ENCODE results near the gene AP4B1.

Gene AP4B1

DNA sequence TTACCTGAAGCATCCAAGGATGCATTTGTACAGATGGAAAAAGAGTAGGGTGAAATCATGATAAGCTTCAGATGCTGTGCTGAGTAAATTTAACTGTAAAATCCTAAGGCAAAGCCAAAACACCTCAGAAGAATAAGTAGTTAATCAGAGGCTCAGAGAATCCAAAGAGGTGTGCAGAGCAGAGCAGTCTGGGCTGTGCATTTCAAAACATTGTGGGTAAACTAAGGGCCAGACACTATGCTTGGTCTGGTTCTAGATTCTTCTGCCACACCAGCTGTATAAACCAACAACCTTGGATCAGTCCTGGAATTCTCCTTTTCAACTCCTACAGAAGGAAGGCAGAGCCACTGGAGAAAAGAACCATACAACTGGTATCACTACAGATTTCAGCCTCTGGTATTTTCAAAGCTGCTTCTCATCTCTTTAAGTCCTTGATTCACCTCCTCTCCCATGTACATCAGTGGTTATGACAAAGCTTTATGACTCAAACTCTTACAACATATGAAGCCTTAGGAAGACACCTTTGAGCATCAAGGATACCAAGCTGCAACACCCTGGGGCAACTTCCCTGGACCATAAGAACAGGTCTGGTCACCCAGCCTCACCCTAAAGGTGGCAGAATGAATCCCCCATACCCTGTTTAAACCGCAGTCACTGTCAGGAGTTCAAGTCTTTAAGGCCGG, 12.9 kb upstream of the AP4B1 start:
- Mint-ChIP-seq H3K36me3 (ENCODE audit: low read depth) (peaks cover 7% of the 10 kb centered on the region), H3K4me3 (no peak overlapping the region), H3K9me3 (no peaks in the 10 kb centered on the region), H3K27me3 (ENCODE audit: low read depth) (peaks cover 2% of the 10 kb centered on the region), H3K27ac (no peak overlapping the region), H3K4me1 (ENCODE audit: low read depth) (peaks cover 2% of the 10 kb centered on the region)

DNA sequence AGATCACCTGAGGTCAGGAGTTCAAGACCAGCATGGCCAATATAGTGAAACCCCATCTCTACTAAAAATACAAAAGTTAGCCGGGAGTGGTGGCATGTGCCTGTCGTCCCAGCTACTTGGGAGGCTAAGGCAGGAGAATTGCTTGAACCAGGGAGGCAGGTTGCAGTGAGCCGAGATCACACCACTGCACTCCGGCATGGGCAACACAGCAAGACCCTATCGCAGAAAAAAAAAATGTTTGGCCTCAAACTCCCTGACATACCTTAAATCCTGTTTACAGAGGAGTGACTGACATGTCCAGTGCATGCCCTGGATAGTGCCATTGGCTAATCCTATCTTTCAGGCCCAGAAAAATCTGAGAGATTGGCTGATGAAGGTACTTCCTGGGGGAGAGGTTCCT, 12.4 kb upstream of the AP4B1 start:
- Mint-ChIP-seq H3K4me1 (ENCODE audit: low read depth) (peaks cover 2% of the 10 kb centered on the region), H3K4me3 (no peak overlapping the region), H3K27me3 (ENCODE audit: low read depth) (no peaks in the 10 kb centered on the region), H3K27ac (no peak overlapping the region), H3K36me3 (ENCODE audit: low read depth) (peaks cover 7% of the 10 kb centered on the region), H3K9me3 (no peaks in the 10 kb centered on the region)

DNA sequence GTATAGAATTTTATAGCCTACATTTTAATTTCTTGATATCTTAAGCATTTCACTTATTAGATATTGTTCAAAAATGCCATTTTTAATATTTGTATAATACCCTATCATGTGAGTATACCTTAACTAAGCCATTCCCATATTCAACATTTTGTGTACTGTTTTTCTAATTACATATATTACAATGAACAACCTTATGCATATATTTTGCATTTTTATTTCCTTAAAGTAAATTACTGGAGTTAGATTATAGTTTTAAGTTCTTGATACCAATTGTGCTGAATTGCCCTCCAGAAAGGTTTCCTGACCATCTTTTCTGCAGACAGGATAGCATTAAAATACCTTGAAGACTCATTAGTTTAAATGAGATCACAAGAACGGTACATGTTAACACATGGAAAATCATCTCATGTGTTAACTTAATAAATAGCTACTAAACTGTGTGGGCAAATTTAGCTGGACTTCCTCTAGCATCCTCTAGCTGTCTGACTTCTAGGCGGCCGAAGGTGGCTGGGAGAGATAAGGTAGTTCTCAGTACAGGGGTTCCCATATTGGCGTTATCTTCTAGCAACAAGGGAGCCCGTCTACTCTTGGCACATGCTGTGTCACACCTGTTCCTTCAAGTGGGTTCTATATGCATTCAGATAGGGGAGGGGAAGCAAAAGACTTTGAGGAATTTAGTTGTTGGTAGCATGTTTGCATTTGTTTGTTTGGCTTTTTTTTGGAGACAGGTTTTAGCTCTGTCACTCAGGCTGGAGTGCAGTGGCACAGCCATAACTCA, 9.5 kb upstream of the AP4B1 start:
- no peaks in the 10 kb centered on the region for H3K27me3 Mint-ChIP-seq (ENCODE audit: low read depth)
- H3K4me1 Mint-ChIP-seq (ENCODE audit: low read depth): peaks cover 8% of the 10 kb centered on the region
- H3K27ac Mint-ChIP-seq: no peak overlapping the region
- H3K9me3 Mint-ChIP-seq: no peaks in the 10 kb centered on the region
- H3K4me3 Mint-ChIP-seq: no peak overlapping the region
- peaks cover 23% of the 10 kb centered on the region for H3K36me3 Mint-ChIP-seq (ENCODE audit: low read depth)

DNA sequence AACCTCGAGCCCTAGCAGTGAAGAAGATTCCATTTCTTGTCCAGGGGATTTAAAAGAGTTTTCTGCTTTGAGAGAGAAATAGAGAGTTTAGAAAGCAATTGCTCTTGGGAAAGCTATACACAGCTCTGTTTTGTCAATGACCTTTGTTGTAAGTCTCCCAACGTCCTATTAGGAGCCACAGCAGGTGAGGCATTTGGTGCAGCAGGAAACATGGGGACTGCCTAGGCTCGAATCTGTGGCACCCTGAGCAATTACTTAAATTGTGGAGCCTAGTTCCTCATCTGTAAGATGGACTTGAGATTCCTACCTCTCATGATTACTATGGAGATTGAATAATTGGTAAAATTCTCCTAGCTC, 8.7 kb upstream of the AP4B1 start:
- Mint-ChIP-seq H3K27me3 (ENCODE audit: low read depth) (no peaks in the 10 kb centered on the region), H3K27ac (no peak overlapping the region), H3K4me3 (no peak overlapping the region), H3K4me1 (ENCODE audit: low read depth) (peaks cover 12% of the 10 kb centered on the region), H3K9me3 (no peaks in the 10 kb centered on the region), H3K36me3 (ENCODE audit: low read depth) (peaks cover 26% of the 10 kb centered on the region)

DNA sequence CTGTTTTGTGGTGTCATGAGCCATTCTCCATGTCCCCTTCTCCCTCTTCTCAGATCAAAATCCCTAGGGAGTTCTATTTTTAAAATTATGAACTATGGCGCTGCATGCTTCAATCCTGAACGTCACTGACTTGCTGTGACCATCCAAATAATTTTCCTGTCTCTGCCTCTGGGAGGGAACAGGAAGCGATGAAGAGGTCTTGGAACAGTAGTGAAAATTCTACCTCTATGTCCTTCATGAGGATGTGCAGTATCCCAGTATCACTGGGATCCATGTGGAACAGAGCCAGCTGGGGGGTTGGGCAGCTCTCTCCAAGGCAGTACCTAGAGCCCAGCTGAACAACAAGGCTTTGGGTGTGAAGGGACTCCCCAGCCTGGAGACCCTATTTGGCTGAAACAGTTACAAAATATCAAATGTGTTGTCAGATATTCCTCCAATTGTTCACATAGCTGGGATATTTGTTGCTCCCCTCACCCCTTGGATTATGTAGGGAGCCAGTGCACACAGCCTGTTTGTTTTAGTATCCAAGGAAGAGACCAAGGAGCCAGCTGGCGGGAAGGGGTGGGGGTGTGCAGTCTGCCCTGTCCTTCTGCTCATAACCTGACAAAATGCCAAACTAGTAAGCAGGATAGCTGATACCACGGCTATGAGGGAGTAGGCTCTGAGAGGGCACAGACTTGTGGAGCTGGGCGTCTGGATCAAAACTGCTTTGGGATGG, 8.2 kb upstream of the AP4B1 start:
- H3K36me3 Mint-ChIP-seq (ENCODE audit: low read depth): peaks cover 30% of the 10 kb centered on the region
- no peaks in the 10 kb centered on the region for H3K9me3 Mint-ChIP-seq
- no peak overlapping the region for H3K27ac Mint-ChIP-seq
- no peak overlapping the region for H3K4me3 Mint-ChIP-seq
- H3K27me3 Mint-ChIP-seq (ENCODE audit: low read depth): no peaks in the 10 kb centered on the region
- H3K4me1 Mint-ChIP-seq (ENCODE audit: low read depth): peaks cover 16% of the 10 kb centered on the region

DNA sequence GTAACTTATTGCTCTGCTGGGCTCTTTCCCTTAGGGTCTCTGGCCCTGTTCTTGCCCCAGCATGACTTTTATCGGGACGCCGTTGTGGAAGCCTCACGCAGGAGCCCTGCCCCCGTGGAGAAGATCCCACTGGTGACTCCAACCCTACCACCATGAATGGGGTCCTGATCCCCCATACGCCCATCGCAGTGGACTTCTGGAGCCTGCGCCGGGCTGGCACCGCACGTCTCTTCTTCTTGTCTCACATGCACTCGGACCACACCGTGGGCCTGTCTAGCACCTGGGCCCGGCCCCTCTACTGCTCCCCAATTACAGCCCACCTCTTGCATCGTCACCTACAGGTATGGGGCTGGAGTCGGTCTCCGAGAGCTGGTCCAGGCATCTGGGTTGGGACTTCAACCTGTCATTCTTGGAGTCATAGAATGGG, 849 bp upstream of the AP4B1 start:
- peak overlapping the region; percentile 93 for H3K27ac Mint-ChIP-seq
- no peaks in the 10 kb centered on the region for H3K9me3 Mint-ChIP-seq
- peak overlapping the region; percentile 89 for H3K4me3 Mint-ChIP-seq
- H3K36me3 Mint-ChIP-seq (ENCODE audit: low read depth): peaks cover 31% of the 10 kb centered on the region
- H3K27me3 Mint-ChIP-seq (ENCODE audit: low read depth): no peaks in the 10 kb centered on the region
- H3K4me1 Mint-ChIP-seq (ENCODE audit: low read depth): peaks cover 49% of the 10 kb centered on the region

DNA sequence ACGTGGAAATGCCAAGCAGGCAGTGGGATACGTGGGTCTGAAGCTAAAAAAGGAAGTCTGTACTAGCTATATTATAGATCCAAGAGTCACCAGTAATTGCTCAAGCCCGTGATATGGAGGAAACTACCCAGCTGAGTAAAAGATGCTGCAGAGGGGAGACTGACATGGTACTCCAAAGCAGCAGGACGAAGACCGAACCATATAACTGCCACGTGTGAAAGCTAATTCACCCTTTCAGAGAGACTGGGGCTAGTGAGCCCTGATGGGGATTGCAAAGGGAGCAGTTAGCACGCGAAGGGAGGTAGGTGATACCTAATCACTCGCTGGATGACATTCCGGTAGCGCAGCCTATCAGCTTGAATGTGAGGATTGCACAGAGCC, 316 bp downstream of the AP4B1 start:
- Mint-ChIP-seq H3K27me3 (ENCODE audit: low read depth) (no peaks in the 10 kb centered on the region), H3K36me3 (ENCODE audit: low read depth) (peaks cover 34% of the 10 kb centered on the region), H3K4me1 (ENCODE audit: low read depth) (peaks cover 48% of the 10 kb centered on the region), H3K4me3 (peak overlapping the region; percentile 89), H3K27ac (peak overlapping the region; percentile 93), H3K9me3 (no peaks in the 10 kb centered on the region)

DNA sequence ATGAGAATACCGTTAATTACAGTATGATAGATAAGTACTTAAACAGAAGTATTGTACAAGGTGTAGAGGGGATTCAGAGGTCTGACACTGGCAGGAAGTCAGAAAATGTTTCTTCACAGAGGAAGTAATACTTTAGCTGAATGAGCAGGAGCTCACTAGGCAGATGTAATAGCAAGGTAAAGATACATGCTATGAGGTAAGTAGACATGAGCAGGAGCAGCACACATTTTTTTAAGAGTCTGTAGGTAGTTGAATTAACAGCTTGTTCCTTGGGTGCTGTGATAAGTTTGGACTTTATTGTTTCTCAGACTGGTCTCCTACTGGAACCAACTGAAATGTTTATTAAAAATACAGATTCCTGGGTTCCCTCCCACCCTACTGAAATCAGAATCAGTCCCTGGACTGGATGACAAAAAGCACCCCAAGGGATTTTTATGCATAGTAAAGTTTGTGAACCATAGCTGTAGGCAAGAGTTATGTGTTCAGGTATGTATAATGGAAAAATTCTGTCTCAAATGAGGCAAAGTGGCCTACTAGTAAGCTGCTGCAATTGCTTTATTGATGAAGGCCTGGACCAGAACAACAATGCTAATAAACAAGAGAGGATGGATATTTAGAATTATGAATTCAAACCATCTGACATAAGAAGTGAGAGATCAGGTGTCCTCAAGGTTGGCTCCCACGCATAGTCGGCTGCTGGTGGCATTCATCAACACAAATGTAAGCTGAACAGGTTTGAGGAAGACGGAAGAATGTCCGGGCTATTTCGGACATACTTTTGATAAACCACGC, 902 bp downstream of the AP4B1 start:
- Mint-ChIP-seq H3K9me3 (no peaks in the 10 kb centered on the region), H3K27me3 (ENCODE audit: low read depth) (no peaks in the 10 kb centered on the region), H3K4me1 (ENCODE audit: low read depth) (peaks cover 48% of the 10 kb centered on the region), H3K4me3 (peak overlapping the region; percentile 89), H3K36me3 (ENCODE audit: low read depth) (peaks cover 38% of the 10 kb centered on the region), H3K27ac (peak overlapping the region; percentile 93)

DNA sequence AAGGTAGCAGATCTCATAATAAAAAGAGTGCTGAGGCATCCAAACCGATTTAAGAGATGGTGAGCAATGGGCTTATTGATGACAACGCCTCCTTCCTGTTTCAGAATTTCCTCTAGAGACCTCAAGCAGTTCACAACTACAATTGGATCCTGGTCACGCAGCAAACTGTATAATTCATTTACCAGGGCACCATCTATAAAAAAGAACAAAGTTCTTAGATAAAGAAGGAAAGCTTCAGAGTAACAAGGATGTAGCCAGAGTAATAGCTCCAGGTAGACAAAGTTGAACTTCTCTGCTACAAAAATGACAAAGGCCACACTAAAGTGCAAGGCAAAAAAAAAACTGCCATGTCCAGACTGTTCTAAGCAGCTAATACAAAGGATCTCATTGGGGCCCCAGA, 3.4 kb downstream of the AP4B1 start:
- Mint-ChIP-seq H3K36me3 (ENCODE audit: low read depth) (peaks cover 53% of the 10 kb centered on the region), H3K27me3 (ENCODE audit: low read depth) (no peaks in the 10 kb centered on the region), H3K9me3 (no peaks in the 10 kb centered on the region), H3K4me3 (no peak overlapping the region), H3K4me1 (ENCODE audit: low read depth) (peaks cover 48% of the 10 kb centered on the region), H3K27ac (peak overlapping the region; percentile 15)

DNA sequence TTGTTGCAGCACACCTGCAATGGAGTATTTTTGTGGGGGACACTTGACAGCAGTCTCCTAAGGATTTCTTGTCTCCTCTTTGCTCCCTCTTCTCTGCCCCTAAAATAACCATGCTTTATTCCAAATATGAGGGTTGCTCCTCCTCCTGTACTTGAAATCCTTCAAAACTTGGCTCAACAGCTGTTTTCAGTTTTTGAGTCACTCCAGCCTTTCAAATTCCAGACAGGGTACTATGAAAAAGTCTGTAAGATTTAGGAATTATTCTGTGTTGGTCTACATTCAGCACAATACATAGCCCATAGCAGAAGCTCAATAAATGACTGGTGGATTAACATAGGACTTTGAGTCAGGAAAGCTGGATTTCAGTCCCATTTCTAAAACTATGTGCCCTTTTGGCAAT, 5.5 kb downstream of the AP4B1 start:
- no peak overlapping the region for H3K4me3 Mint-ChIP-seq
- H3K27me3 Mint-ChIP-seq (ENCODE audit: low read depth): no peaks in the 10 kb centered on the region
- peaks cover 65% of the 10 kb centered on the region for H3K36me3 Mint-ChIP-seq (ENCODE audit: low read depth)
- H3K9me3 Mint-ChIP-seq: no peaks in the 10 kb centered on the region
- H3K27ac Mint-ChIP-seq: no peak overlapping the region
- peaks cover 45% of the 10 kb centered on the region for H3K4me1 Mint-ChIP-seq (ENCODE audit: low read depth)

DNA sequence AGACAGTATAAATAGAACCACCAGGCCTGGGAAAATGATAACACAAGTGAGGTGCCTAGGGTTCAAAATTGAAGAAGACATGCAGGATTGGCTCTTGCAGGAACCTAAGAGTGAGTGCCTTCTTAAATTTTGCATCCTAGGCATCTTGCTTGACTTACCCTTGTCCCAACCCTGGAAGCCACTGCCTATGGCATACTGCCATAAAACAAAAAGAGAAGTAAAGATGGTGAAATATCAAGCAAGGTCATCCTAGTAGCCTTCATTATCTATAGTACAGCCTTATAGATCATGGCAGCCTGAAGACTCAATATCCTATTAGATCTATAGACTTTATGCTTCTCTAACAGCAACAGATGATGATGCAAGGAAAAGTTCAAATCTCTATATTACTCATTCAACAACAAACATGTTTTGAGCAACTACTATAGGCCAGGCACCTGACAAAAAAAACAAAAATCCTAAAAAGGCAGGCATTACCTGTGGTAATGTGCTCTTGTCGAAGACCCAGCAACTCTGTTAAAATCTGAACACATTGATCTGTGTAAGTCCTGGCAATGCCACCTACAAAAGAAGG, 6.3 kb downstream of the AP4B1 start:
- no peak overlapping the region for H3K4me3 Mint-ChIP-seq
- H3K27ac Mint-ChIP-seq: peak overlapping the region; percentile 21
- no peaks in the 10 kb centered on the region for H3K27me3 Mint-ChIP-seq (ENCODE audit: low read depth)
- no peaks in the 10 kb centered on the region for H3K9me3 Mint-ChIP-seq
- H3K36me3 Mint-ChIP-seq (ENCODE audit: low read depth): peaks cover 67% of the 10 kb centered on the region
- peaks cover 40% of the 10 kb centered on the region for H3K4me1 Mint-ChIP-seq (ENCODE audit: low read depth)

DNA sequence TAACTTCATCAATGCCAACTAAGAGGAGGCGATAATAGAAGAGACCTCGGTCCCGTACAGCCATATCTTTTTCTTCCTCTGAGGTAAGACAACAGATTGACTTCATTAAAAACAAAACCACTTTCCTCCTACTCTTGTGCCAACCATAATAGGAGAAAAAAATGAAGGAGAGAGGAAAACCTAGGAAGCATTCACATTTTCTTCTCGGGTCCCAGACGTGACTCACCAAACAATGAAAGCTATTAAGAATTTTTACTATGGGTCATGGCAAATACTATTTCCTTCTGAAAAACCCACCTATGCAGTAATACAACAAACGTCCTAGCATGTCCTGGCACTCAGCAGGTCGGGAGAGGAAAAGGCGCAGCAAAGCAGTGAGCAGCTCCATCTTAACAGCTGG, 8.6 kb downstream of the AP4B1 start:
- Mint-ChIP-seq H3K4me3 (no peak overlapping the region), H3K4me1 (ENCODE audit: low read depth) (peaks cover 18% of the 10 kb centered on the region), H3K36me3 (ENCODE audit: low read depth) (peaks cover 59% of the 10 kb centered on the region), H3K27ac (no peak overlapping the region), H3K9me3 (no peaks in the 10 kb centered on the region), H3K27me3 (ENCODE audit: low read depth) (no peaks in the 10 kb centered on the region)

DNA sequence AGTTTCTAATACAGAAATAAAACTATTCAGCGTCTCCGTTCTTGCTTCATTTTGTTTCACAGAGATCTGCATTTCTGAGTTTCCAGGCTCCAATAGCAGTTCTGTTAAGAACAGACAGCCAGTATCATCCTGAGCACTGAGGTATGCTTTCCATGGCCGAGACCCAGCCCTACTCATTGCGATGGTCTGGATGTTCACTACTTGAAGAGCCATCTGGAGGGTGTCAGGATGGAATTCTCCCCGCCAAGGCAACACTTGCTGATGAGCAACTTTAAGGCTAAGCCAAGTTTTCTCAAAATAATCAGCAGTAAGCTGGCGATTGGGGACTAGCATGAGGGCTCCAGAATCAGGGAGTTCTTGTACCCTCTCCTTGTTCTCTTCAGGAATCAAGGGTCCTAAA, 9.5 kb downstream of the AP4B1 start:
- Mint-ChIP-seq H3K36me3 (ENCODE audit: low read depth) (peaks cover 56% of the 10 kb centered on the region), H3K27me3 (ENCODE audit: low read depth) (no peaks in the 10 kb centered on the region), H3K4me3 (no peak overlapping the region), H3K4me1 (ENCODE audit: low read depth) (peaks cover 20% of the 10 kb centered on the region), H3K27ac (no peak overlapping the region), H3K9me3 (no peaks in the 10 kb centered on the region)

DNA sequence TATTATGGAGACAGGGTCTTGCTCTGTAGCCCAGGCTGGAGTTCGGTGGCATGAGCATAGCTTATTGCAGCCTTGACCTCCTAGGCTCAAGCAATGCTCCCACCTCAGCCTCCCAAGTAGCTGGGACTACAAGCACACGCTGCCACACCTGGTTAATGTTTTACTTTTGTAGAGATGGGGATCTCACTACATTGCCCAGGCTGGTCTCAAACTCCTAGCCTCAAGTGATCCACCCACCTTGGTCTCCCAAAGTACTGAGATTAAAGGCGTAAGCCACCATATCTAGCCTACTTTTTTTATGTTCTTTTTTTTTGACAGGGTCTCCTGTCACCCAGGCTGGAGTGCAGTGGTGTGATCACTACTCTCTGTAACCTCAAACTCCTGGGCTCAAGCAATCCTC, 11.3 kb downstream of the AP4B1 start:
- Mint-ChIP-seq H3K9me3 (no peaks in the 10 kb centered on the region), H3K36me3 (ENCODE audit: low read depth) (peaks cover 41% of the 10 kb centered on the region), H3K4me1 (ENCODE audit: low read depth) (peaks cover 11% of the 10 kb centered on the region), H3K27me3 (ENCODE audit: low read depth) (no peaks in the 10 kb centered on the region), H3K4me3 (no peak overlapping the region), H3K27ac (no peak overlapping the region)
